HG03558 (cell line): ENCODE results near the gene TBC1D22A.

Source experiments
- ATAC-seq: cut with Tn5 transposase; IDR thresholded peaks from one replicate; pipeline ENCODE4 v1.9.1; 2021; ENCODE audit warnings: moderate number of reproducible peaks; ENCODE audit not compliant: unreplicated experiment; ENCODE audit errors: extremely low read depth

Gene TBC1D22A

GRCh38 chr22:47195156-47195483, 432.7 kb downstream of the TBC1D22A start:
- no peak for ATAC-seq

- ATAC-seq = no peak
Observed at GRCh38 chr22:47195484-47196165, 433.2 kb downstream of the TBC1D22A start.

- no peak for ATAC-seq
Observed at GRCh38 chr22:47196166-47196849, 433.9 kb downstream of the TBC1D22A start.

- ATAC-seq = no peak
Observed at GRCh38 chr22:47196881-47197772, 434.7 kb downstream of the TBC1D22A start.

GRCh38 chr22:47197773-47198500, 435.5 kb downstream of the TBC1D22A start:
- ATAC-seq = no peak

- ATAC-seq = no peak
Observed at GRCh38 chr22:47198801-47199251, 436.4 kb downstream of the TBC1D22A start.

GRCh38 chr22:47199261-47199978, 437.0 kb downstream of the TBC1D22A start:
- ATAC-seq = no peak

GRCh38 chr22:47199979-47200272, 437.5 kb downstream of the TBC1D22A start:
- ATAC-seq = no peak

GRCh38 chr22:47200273-47201051, 438.0 kb downstream of the TBC1D22A start:
- ATAC-seq = no peak

- ATAC-seq = no peak
Observed at GRCh38 chr22:47201186-47201995, 438.9 kb downstream of the TBC1D22A start.

- no peak for ATAC-seq
Observed at GRCh38 chr22:47201996-47202818, 439.8 kb downstream of the TBC1D22A start.

- ATAC-seq = no peak
Observed at GRCh38 chr22:47202819-47203553, 440.5 kb downstream of the TBC1D22A start.

GRCh38 chr22:47203554-47203991, 441.1 kb downstream of the TBC1D22A start:
- no peak for ATAC-seq

- no peak for ATAC-seq
Observed at GRCh38 chr22:47204002-47204979, 441.8 kb downstream of the TBC1D22A start.

- ATAC-seq = no peak
Observed at GRCh38 chr22:47205081-47205491, 442.6 kb downstream of the TBC1D22A start.

- no peak for ATAC-seq
Observed at GRCh38 chr22:47205554-47205953, 443.1 kb downstream of the TBC1D22A start.
